ENCODE results near the gene SLC25A3. TPM values are rescaled to one million over a fixed set of nuclear protein-coding genes. Genes with fewer than 3 reads are reported as not detected.

SLC25A3 gene
- total RNA-seq, 8 experiments from 2014 or later = 349 to 661 (median 472) TPM

DNA sequence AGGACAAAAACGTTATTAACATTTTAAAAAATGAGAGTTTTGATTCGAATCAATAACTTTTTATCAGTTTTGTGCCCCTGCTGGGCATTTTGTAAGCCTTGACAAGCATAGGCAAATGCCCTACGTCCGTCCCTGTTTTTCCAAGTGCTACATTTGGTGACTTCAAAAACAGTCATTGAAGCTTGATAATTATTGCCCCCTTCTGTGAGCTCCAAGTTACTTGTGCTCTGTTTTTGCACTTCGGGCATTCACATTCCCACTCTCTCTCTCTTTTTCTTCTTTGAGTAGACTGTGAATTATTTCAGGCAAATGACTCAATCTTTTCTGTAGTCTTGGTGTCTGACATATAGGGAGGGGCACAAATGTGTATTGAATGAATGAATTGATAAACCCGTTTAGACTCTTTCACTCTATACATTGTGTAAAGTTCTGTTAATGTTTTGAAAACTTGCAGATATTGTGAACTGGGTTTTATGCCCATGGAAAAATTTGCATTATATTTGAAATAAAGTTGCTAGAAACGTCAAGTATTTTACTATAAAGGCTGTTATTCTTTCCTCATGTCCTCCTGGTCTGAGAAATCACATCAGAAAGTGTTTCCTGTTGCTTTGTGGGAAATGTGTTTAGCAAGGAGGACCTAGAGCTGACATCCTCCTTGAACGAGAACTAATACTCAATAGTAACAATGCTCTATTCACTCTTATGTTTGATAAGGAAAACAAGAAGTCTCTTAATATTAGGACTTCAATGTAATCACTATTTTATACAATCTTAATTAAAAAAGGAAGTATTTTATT lies 53.0 kb downstream of the SLC25A3 start:
- in situ Hi-C loops (cut with MboI; ENCODE audit: low pct_unique_long_range_greater_than_20kb in 2 of 9, low sequenced_read_pairs in 9 of 9, unreplicated experiment in 9 of 9) = no loop called here
- Histone ChIP-seq H3K27ac (no peak overlapping the region), H3K4me1 (replicated peaks in 1 of 2) (peaks cover 3 to 5% of the 10 kb centered on the region in 2 donors), H3K4me3 (peak overlapping the region; percentile 69 to 90 (median 75))
- WGBS, 10 experiments = 1 to 32% (median 10%) methylated on average over 3 to 8 of the region's 8 CpGs; no CpG with 5 or more reads in 1 of the 10 experiments
- no peak for ATAC-seq (replicated peaks in 6 of 8)

DNA sequence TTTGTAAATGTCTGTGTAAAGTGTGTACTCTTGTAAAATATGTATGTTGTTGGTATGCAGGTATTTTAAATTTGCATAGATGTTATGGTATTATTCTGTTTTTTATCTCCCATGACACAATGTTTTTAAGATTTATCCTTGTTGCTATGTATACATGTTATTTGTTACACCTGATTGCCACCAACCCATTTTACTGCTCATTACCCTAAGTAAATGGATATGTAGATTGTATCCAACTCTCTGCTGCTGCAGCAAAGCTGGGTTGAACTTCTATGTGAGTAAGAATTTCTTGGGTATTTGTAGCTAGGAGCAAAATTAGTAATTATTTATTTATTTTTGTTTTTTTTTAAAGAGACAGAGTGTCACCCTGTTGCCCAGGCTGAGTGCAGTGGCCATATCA lies 57.8 kb downstream of the SLC25A3 start:
- in situ Hi-C loops (cut with MboI; ENCODE audit: low pct_unique_long_range_greater_than_20kb in 2 of 9, low sequenced_read_pairs in 9 of 9, unreplicated experiment in 9 of 9) = no loop called here
- peaks cover 3 to 5% of the 10 kb centered on the region in 2 donors for H3K4me1 ChIP-seq (replicated peaks in 1 of 2)
- ATAC-seq (replicated peaks in 6 of 8) = peak in 3 of 8 experiments; percentile 80 to 91 (median 85)
- no peak overlapping the region for H3K4me3 ChIP-seq
- H3K27ac ChIP-seq = no peak overlapping the region

DNA sequence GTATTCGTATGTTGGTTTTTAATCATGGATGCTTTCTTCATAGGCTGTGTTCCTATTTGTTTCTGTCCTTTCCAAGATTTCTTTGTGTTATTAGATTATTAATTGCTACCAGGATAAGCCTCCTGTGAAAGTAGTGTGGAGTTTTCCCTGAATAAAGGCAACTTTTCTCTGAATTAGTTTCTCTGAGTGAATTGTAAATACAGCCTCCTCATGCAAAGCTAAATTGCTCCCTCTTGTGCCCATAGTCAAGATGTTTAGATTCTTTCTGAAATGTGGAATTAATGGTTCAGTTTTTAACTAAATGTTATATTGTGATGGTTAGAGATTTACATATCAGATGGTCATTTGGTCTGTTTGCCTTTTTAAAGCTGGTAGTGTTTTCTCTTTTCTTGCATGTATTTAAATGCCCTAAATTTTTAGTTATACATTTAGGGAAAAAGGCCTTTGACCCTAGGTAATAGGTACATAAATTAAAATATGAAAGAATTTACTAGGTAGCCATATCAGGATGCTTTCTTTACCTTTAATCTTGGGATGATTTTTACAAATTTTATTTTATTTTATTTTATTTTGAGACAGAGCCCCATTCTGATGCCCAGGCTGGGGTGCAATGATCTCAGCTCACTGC lies 60.5 kb downstream of the SLC25A3 start:
- in situ Hi-C loops (cut with MboI; ENCODE audit: low pct_unique_long_range_greater_than_20kb in 2 of 9, low sequenced_read_pairs in 9 of 9, unreplicated experiment in 9 of 9) = no loop called here
- WGBS, 10 experiments = 80 to 100% (median 95%) methylated on average over 1 of the region's 1 CpG; no CpG with 5 or more reads in 4 of the 10 experiments
- peak in 3 of 8 experiments; percentile 5 to 61 (median 36) for ATAC-seq (replicated peaks in 6 of 8)
- Histone ChIP-seq H3K4me1 (replicated peaks in 1 of 2) (no peaks in the 10 kb centered on the region), H3K4me3 (no peak overlapping the region), H3K27ac (no peak overlapping the region)

Other genes starting within 250 kb of the SLC25A3 start
- gene TMPO, start 78.1 kb upstream of the SLC25A3 start, total RNA-seq = 100 to 1,000 TPM in 3 of 8 experiments, 10 to 100 TPM in 4, 1 to 10 TPM in 1; 7.6 to 178 (median 58.0) TPM
- 10 to 100 TPM in 5 of 8 experiments, 1 to 10 TPM in 3; 7.2 to 40.4 (median 22.0) TPM for gene IKBIP, start 51.1 kb downstream of the SLC25A3 start, total RNA-seq
- 10 to 100 TPM in 7 of 8 experiments, 1 to 10 TPM in 1; 6.0 to 25.8 (median 22.9) TPM for gene APAF1, start 51.6 kb downstream of the SLC25A3 start, total RNA-seq